IMR-90 (cell line): Measurements from ENCODE around the gene HIF1AN. TPM values are rescaled to one million over a fixed set of nuclear protein-coding genes. Genes with fewer than 3 reads are reported as not detected.

ENCODE experiments used
- ATAC-seq: fragments of 200-7000 bp; cut with Tn5 transposase; 2 replicates; pipeline ENCODE4 v1.9.1; 2020; ENCODE audit warnings: low read depth, mild to moderate bottlenecking, moderate library complexity
- BruUV-seq: library from RNA; stranded (reverse); fragments of 400-500 nt; replicated peaks from 2 replicates; lab custom pipeline; 2021; lab: Mats Ljungman, UMichigan
- CTCF ChIA-PET: fragments of 300-600 bp; formaldehyde crosslinking; extraction: SDS; loops from one replicate; lab custom pipeline; 2021; ENCODE audit warnings: antibody characterized with exemption; lab: Yijun Ruan, JAX
- POLR2A ChIA-PET: fragments of 300-600 bp; sonication (Branson Sonifier 250); formaldehyde crosslinking; loops from one replicate; lab custom pipeline; 2022; ENCODE audit warnings: antibody characterized with exemption; ENCODE audit not compliant: unreplicated experiment; lab: Charles Lee
- DNase-seq: peaks from one replicate; pipeline ENCODE4 v3.0.0; 2013
- H2AFZ ChIP-seq: replicated peaks from 2 replicates; pipeline ENCODE3; 2013; ENCODE audit warnings: low read length, mild to moderate bottlenecking; ENCODE audit not compliant: poor library complexity
- H2AK5ac ChIP-seq: 2 replicates; pipeline ENCODE4 v1.6.1; 2013; ENCODE audit warnings: low read depth, low read length, inconsistent platforms
- H2AK9ac ChIP-seq: replicated peaks from 2 replicates; pipeline ENCODE3; 2013; ENCODE audit warnings: mild to moderate bottlenecking, low read depth, low read length, moderate library complexity; ENCODE audit not compliant: poor library complexity
- H2BK120ac ChIP-seq: 2 replicates; pipeline ENCODE4 v1.6.1; 2013; ENCODE audit warnings: low read depth, low read length, inconsistent platforms
- H2BK15ac ChIP-seq: 3 replicates; pipeline ENCODE4 v1.6.1; 2013; ENCODE audit warnings: low read depth, low read length, inconsistent platforms
- H2BK20ac ChIP-seq: 2 replicates; pipeline ENCODE4 v1.6.1; 2013; ENCODE audit warnings: low read depth, mild to moderate bottlenecking, inconsistent platforms, low read length, moderate library complexity
- H2BK5ac ChIP-seq: 2 replicates; pipeline ENCODE4 v1.6.1; 2013; ENCODE audit warnings: mild to moderate bottlenecking, low read depth, low read length, inconsistent platforms; ENCODE audit not compliant: poor library complexity, severe bottlenecking
- H3K14ac ChIP-seq: replicated peaks from 2 replicates; pipeline ENCODE4 v1.6.1; 2013; ENCODE audit warnings: low read depth, low read length, inconsistent platforms
- H3K18ac ChIP-seq: 2 replicates; pipeline ENCODE4 v1.6.1; 2013; ENCODE audit warnings: low read depth, low read length, control low read depth
- H3K23ac ChIP-seq: 2 replicates; pipeline ENCODE4 v1.6.1; 2013; ENCODE audit warnings: low read depth, low read length, inconsistent platforms
- H3K27ac ChIP-seq: 2 replicates; pipeline ENCODE4 v1.5.1; 2013; ENCODE audit warnings: mild to moderate bottlenecking, control low read depth, low read length; ENCODE audit not compliant: insufficient read depth
- H3K27me3 ChIP-seq: 2 replicates; pipeline ENCODE4 v1.6.1; 2013; ENCODE audit warnings: low read length; ENCODE audit not compliant: control insufficient read depth, insufficient read depth
- H3K36me3 ChIP-seq: 2 replicates; pipeline ENCODE4 v1.6.1; 2013; ENCODE audit warnings: low read length, mixed read lengths; ENCODE audit not compliant: control insufficient read depth, insufficient read depth
- H3K4ac ChIP-seq: 2 replicates; pipeline ENCODE4 v1.6.1; 2013; ENCODE audit warnings: low read depth, low read length, inconsistent platforms
- H3K4me1 ChIP-seq: 2 replicates; pipeline ENCODE4 v1.6.1; 2013; ENCODE audit warnings: low read length, mixed read lengths; ENCODE audit not compliant: control insufficient read depth, insufficient read depth
- H3K4me2 ChIP-seq: 2 replicates; pipeline ENCODE4 v1.6.1; 2013; ENCODE audit warnings: low read depth, mild to moderate bottlenecking, control low read depth, low read length, moderate library complexity
- H3K4me3 ChIP-seq: 2 replicates; pipeline ENCODE4 v1.5.1; 2013; ENCODE audit warnings: low read depth, mild to moderate bottlenecking, control low read depth, low read length, moderate library complexity; ENCODE audit not compliant: insufficient read depth
- H3K56ac ChIP-seq: 2 replicates; pipeline ENCODE4 v1.6.1; 2013; ENCODE audit warnings: low read length, inconsistent platforms; ENCODE audit not compliant: insufficient read depth; ENCODE audit errors: extremely low read depth
- H3K79me1 ChIP-seq, 2 experiments: 2 replicates each; pipeline ENCODE4 v1.6.1; 2013; ENCODE audit warnings: low read length in 2 of 2, inconsistent platforms in 1 of 2, low read depth in 1 of 2
- H3K9ac ChIP-seq: 2 replicates; pipeline ENCODE4 v1.6.1; 2013; ENCODE audit warnings: low read depth, low read length, control low read depth
- H3K9me1 ChIP-seq: 2 replicates; pipeline ENCODE4 v1.6.1; 2013; ENCODE audit warnings: low read length, inconsistent platforms; ENCODE audit not compliant: insufficient read depth
- H3K9me3 ChIP-seq: 2 replicates; pipeline ENCODE4 v1.6.1; 2013; ENCODE audit warnings: low read length; ENCODE audit not compliant: control insufficient read depth, insufficient read depth
- H4K20me1 ChIP-seq: 2 replicates; pipeline ENCODE4 v1.6.1; 2013; ENCODE audit warnings: low read length, inconsistent platforms; ENCODE audit not compliant: insufficient read depth
- H4K5ac ChIP-seq: 2 replicates; pipeline ENCODE4 v1.6.1; 2013; ENCODE audit warnings: mild to moderate bottlenecking, low read depth, low read length, control low read depth
- H4K8ac ChIP-seq, 2 experiments: 2 replicates each; pipeline ENCODE4 v1.6.1; 2013; ENCODE audit warnings: low read depth in 2 of 2, low read length in 2 of 2, control low read depth in 1 of 2, inconsistent platforms in 1 of 2
- H4K91ac ChIP-seq: 2 replicates; pipeline ENCODE4 v1.6.1; 2013; ENCODE audit warnings: low read depth, low read length, inconsistent platforms; ENCODE audit not compliant: insufficient read depth
- BHLHE40 ChIP-seq: fragments of 150-350 bp; IDR thresholded peaks from 2 replicates; pipeline ENCODE4 v1.6.1; 2016; ENCODE audit warnings: mild to moderate bottlenecking, low read depth, low read length
- CEBPB ChIP-seq: IDR thresholded peaks from 2 replicates; pipeline ENCODE4 v1.6.1; 2012; ENCODE audit warnings: low read depth, low read length, improper control_type of control experiment
- CHD1 ChIP-seq: IDR thresholded peaks from 2 replicates; pipeline ENCODE4 v1.6.1; 2012; ENCODE audit warnings: low read depth, low read length, improper control_type of control experiment
- CTCF ChIP-seq: conservative IDR thresholded peaks from 2 replicates; pipeline ENCODE4 v1.5.1; 2012; ENCODE audit warnings: mild to moderate bottlenecking, low read depth, low read length, improper control_type of control experiment
- ELK1 ChIP-seq: fragments of 150-350 bp; IDR thresholded peaks from 2 replicates; pipeline ENCODE4 v1.6.1; 2016; ENCODE audit warnings: low read depth, mild to moderate bottlenecking, low read length, moderate library complexity, borderline replicate concordance
- FOS ChIP-seq: fragments of 150-350 bp; IDR thresholded peaks from 2 replicates; pipeline ENCODE4 v1.6.1; 2016; ENCODE audit warnings: low read depth, low read length
- MAFK ChIP-seq: IDR thresholded peaks from 2 replicates; pipeline ENCODE4 v1.6.1; 2012; ENCODE audit warnings: low read depth, low read length, improper control_type of control experiment
- MAZ ChIP-seq: IDR thresholded peaks from 2 replicates; pipeline ENCODE4 v1.6.1; 2012; ENCODE audit warnings: low read depth, mild to moderate bottlenecking, low read length, improper control_type of control experiment, moderate library complexity, borderline replicate concordance
- MXI1 ChIP-seq: IDR thresholded peaks from 2 replicates; pipeline ENCODE4 v1.6.1; 2012; ENCODE audit warnings: low read depth, mild to moderate bottlenecking, low read length, moderate library complexity, borderline replicate concordance
- POLR2A ChIP-seq: IDR thresholded peaks from 2 replicates; pipeline ENCODE4 v1.6.1; 2012; ENCODE audit warnings: mild to moderate bottlenecking, low read depth, low read length
- RAD21 ChIP-seq: IDR thresholded peaks from 2 replicates; pipeline ENCODE4 v1.6.1; 2012; ENCODE audit warnings: low read length, improper control_type of control experiment
- RCOR1 ChIP-seq: IDR thresholded peaks from 2 replicates; pipeline ENCODE4 v1.6.1; 2012; ENCODE audit warnings: mild to moderate bottlenecking, low read length, improper control_type of control experiment; ENCODE audit not compliant: insufficient replicate concordance
- RFX5 ChIP-seq: IDR thresholded peaks from 2 replicates; pipeline ENCODE4 v1.8.0; 2012; ENCODE audit warnings: low read depth, mild to moderate bottlenecking, low read length, moderate library complexity
- USF2 ChIP-seq: fragments of 150-350 bp; IDR thresholded peaks from 2 replicates; pipeline ENCODE4 v1.6.1; 2017; ENCODE audit warnings: mild to moderate bottlenecking, antibody characterized with exemption, low read length, low read depth
- dilution Hi-C: fragments of 300-500 bp; cut with HindIII; formaldehyde crosslinking; loops from one replicate; pipeline ENCODE4 v1.14.3; 2018; ENCODE audit warnings: low sequenced_read_pairs; ENCODE audit not compliant: unreplicated experiment
- in situ Hi-C: fragments of 300-500 bp; cut with MboI; formaldehyde crosslinking; loops from 3 replicates; pipeline ENCODE4 v1.14.3; 2019; ENCODE audit warnings: low sequenced_read_pairs, inconsistent platforms, mixed read lengths
- intact Hi-C: fragments of 100-400 bp; cut with micrococcal nuclease; formaldehyde crosslinking; loops from 2 replicates; pipeline ENCODE4 v1.10.0; 2022
- polyA plus RNA-seq, 3 experiments: library from polyadenylated mRNA; depleted of rRNA; stranded (reverse); fragments of >200 nt; gene quantifications; 2 replicates each; pipeline ENCODE4 v1.2.3, GENCODE V29; 2012; ENCODE audit warnings: low replicate concordance in 1 of 3
- total RNA-seq: library from RNA; depleted of rRNA; stranded (reverse); fragments of >200 nt; gene quantifications from 2 replicates; pipeline ENCODE4 v1.2.3, GENCODE V29; 2012

The HIF1AN gene
- total and polyA plus RNA-seq, 2 of the 4 experiments (the other 2 are of a cell fraction) = 10.2 to 10.3 TPM

GRCh38 chr10:100598166-100598565 lies 62.4 kb downstream of the HIF1AN start:
- POLR2A ChIA-PET = no interaction called here
- Histone ChIP-seq H3K9me1 (no peaks in the 10 kb centered on the region), H3K79me1 (no peaks in the 10 kb centered on the region), H3K27ac (no peak overlapping the region), H4K5ac (no peak overlapping the region), H2AK5ac (no peak overlapping the region), H2BK20ac (no peak overlapping the region), H4K20me1 (no peaks in the 10 kb centered on the region), H3K4me1 (no peaks in the 10 kb centered on the region), H3K18ac (no peak overlapping the region), H2AFZ (no peak overlapping the region), H3K14ac (no peak overlapping the region), H2BK120ac (no peak overlapping the region), H2AK9ac (no peak overlapping the region), H3K56ac (no peak overlapping the region), H3K9me3 (no peaks in the 10 kb centered on the region), H3K23ac (no peak overlapping the region), H4K91ac (no peak overlapping the region), H3K4me2 (no peak overlapping the region), H3K9ac (no peak overlapping the region), H2BK5ac (no peak overlapping the region), H2BK15ac (no peak overlapping the region), H3K27me3 (peaks cover 9% of the 10 kb centered on the region), H3K4me3 (no peak overlapping the region), H3K4ac (no peak overlapping the region), H3K36me3 (no peaks in the 10 kb centered on the region), H4K8ac (no peak overlapping the region)
- dilution Hi-C loops = no loop called here
- DNase-seq (no peak), ATAC-seq (no peak)
- TF ChIP-seq FOS (no peak), MAZ (no peak), ELK1 (no peak), RCOR1 (no peak), POLR2A (no peak), USF2 (no peak), BHLHE40 (no peak), CHD1 (no peak), RFX5 (no peak), CTCF (no peak), CEBPB (no peak), MXI1 (no peak), RAD21 (no peak), MAFK (no peak)
- CTCF ChIA-PET = no interaction called here
- no TSS peak for BruUV-seq
- in situ Hi-C loops = no loop called here
- intact Hi-C loops = no loop called here
